Naive B cell (primary cell): Measurements from ENCODE around the gene NDUFA12. TPM values are rescaled to one million over a fixed set of nuclear protein-coding genes. Genes with fewer than 3 reads are reported as not detected.
A peak's percentile ranks its signal among the peaks of the same experiment; 100 is the strongest.
"Not testable (repeated sequence)": the region's sequence is repeated elsewhere in the genome, so short reads cannot be mapped to it uniquely, and the experiment has no call there.

ENCODE experiments used
- ATAC-seq, 2 donors: fragments of 150-1000 bp; cut with Tn5 transposase; 2 replicates each; pipeline ENCODE4 v1.10.0; 2021; ENCODE audit warnings: low read depth in 2 of 2, mild to moderate bottlenecking in 2 of 2, moderate library complexity in 2 of 2
- DNase-seq: peaks from one replicate; pipeline ENCODE4 v3.0.0; 2022
- H3K27ac Mint-ChIP-seq, 6 donors: one replicate each; pipeline ENCODE4 v1.8.0; 2020 to 2022; ENCODE audit warnings: mild to moderate bottlenecking in 6 of 6, mixed read lengths in 6 of 6, moderate library complexity in 5 of 6, inconsistent platforms in 2 of 6
- H3K27me3 Mint-ChIP-seq, 3 donors: one replicate each; pipeline ENCODE4 v1.8.0; 2021 to 2022; ENCODE audit warnings: mixed read lengths in 3 of 3, mild to moderate bottlenecking in 1 of 3
- H3K36me3 Mint-ChIP-seq, 2 donors: one replicate each; pipeline ENCODE4 v1.8.0; 2020 to 2022; ENCODE audit warnings: mixed read lengths in 2 of 2, inconsistent platforms in 1 of 2, mild to moderate bottlenecking in 1 of 2
- H3K4me1 Mint-ChIP-seq, 3 donors: one replicate each; pipeline ENCODE4 v1.8.0; 2020 to 2022; ENCODE audit warnings: mixed read lengths in 3 of 3, inconsistent platforms in 1 of 3, mild to moderate bottlenecking in 1 of 3, moderate library complexity in 1 of 3
- H3K4me3 Mint-ChIP-seq, 8 donors: one replicate each; pipeline ENCODE4 v1.8.0; 2020 to 2022; ENCODE audit warnings: mild to moderate bottlenecking in 8 of 8, mixed read lengths in 8 of 8, moderate library complexity in 8 of 8, inconsistent platforms in 2 of 8
- H3K9me3 Mint-ChIP-seq, 7 donors: one replicate each; pipeline ENCODE4 v1.8.0; 2020 to 2022; ENCODE audit warnings: mixed read lengths in 7 of 7, mild to moderate bottlenecking in 5 of 7, inconsistent platforms in 2 of 7, moderate library complexity in 1 of 7
- polyA plus RNA-seq, 6 donors: library from polyadenylated mRNA; unstranded; fragments of 300-500 nt; fragmentation: Illumina TruSeq; gene quantifications; one replicate each; pipeline ENCODE4 v1.2.3, GENCODE V29; 2021; ENCODE audit warnings: low read depth in 6 of 6

The NDUFA12 gene
- polyA plus RNA-seq, 6 donors from 2014 or later = 229 to 398 (median 293) TPM

GRCh38 chr12:94997061-94997460 lies 6.4 kb downstream of the NDUFA12 start:
- ATAC-seq (no peak), DNase-seq (no peak)
- Mint-ChIP-seq H3K4me3 (no peak overlapping the region), H3K36me3 (peaks cover 0 to 12% of the 10 kb centered on the region in 2 donors), H3K9me3 (no peaks in the 10 kb centered on the region), H3K27me3 (no peaks in the 10 kb centered on the region), H3K4me1 (peaks cover 26 to 31% (median 29%) of the 10 kb centered on the region in 3 donors), H3K27ac (no peak overlapping the region)

DNA sequence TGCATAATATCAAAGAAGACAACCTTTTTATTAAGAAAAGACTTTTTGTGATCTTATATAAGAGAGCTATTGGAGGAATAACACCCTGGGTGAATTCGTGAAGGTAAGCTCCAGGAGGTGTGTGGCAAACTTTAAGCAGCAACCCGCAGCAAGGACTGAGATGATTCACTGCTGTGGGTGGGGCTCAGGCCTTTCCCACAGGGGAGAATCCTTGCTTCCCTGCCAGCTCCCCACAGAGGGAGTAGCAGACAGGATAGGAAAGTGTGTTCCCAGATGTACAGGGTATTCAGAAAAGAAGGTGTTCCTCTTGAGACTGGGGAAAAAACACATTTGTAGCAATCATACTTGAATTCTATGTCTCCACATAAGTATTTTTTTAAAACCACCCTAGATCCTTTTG lies 9.2 kb downstream of the NDUFA12 start:
- Mint-ChIP-seq H3K4me3 (no peak overlapping the region), H3K36me3 (peaks cover under 1 to 10% of the 10 kb centered on the region in 2 donors), H3K27me3 (no peaks in the 10 kb centered on the region), H3K9me3 (no peaks in the 10 kb centered on the region), H3K27ac (no peak overlapping the region), H3K4me1 (peaks cover 15 to 19% (median 17%) of the 10 kb centered on the region in 3 donors)
- DNase-seq (no peak), ATAC-seq (no peak)

DNA sequence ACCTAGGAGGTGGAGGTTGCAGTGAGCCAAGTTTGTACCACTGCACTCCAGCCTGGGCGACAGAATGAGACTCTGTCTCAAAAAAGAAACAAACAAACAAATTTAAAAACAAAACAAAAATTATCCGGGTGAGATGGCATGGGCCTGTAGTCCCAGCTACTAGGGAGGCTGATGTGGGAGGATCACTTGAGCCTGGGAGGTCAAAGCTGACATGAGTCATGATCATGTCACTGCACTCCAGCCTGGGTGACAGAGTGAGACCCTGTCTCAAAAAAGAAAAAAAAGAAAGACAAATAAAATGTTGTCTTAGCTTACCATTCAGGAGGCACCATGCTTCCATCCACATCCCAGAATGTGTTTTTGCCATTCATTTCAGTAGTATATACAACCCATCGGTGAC lies 9.6 kb downstream of the NDUFA12 start:
- H3K27me3 Mint-ChIP-seq, ATAC-seq, H3K36me3 Mint-ChIP-seq, H3K9me3 Mint-ChIP-seq, H3K27ac Mint-ChIP-seq, DNase-seq, H3K4me3 Mint-ChIP-seq: not testable (repeated sequence)
- peaks cover 12 to 19% (median 16%) of the 10 kb centered on the region in 3 donors for H3K4me1 Mint-ChIP-seq

GRCh38 chr12:94990222-94990621 lies 13.3 kb downstream of the NDUFA12 start:
- Mint-ChIP-seq H3K27me3 (no peaks in the 10 kb centered on the region), H3K4me1 (peaks cover 7 to 12% (median 10%) of the 10 kb centered on the region in 3 donors), H3K27ac (peak overlapping the region in 1 of 6 donors; percentile 68), H3K9me3 (peaks cover 0 to 2% (median 0%) of the 10 kb centered on the region in 7 donors), H3K36me3 (peaks cover 8 to 10% of the 10 kb centered on the region in 2 donors), H3K4me3 (no peak overlapping the region)
- no peak for DNase-seq
- ATAC-seq = no peak

- H3K4me3 Mint-ChIP-seq = no peak overlapping the region
- peaks cover 0 to 2% (median 0%) of the 10 kb centered on the region in 7 donors for H3K9me3 Mint-ChIP-seq
- no peak for DNase-seq
- peaks cover 13 to 18% (median 14%) of the 10 kb centered on the region in 3 donors for H3K4me1 Mint-ChIP-seq
- peaks cover 8 to 10% of the 10 kb centered on the region in 2 donors for H3K36me3 Mint-ChIP-seq
- H3K27me3 Mint-ChIP-seq = no peaks in the 10 kb centered on the region
- peak overlapping the region in 2 of 6 donors; percentile 10 to 12 for H3K27ac Mint-ChIP-seq
- ATAC-seq = no peak
Measured at GRCh38 chr12:94988471-94988870, 15.0 kb downstream of the NDUFA12 start.

- Mint-ChIP-seq H3K9me3 (peaks cover 0 to 2% (median 0%) of the 10 kb centered on the region in 7 donors), H3K27ac (peak overlapping the region in 1 of 6 donors; percentile 81), H3K4me3 (no peak overlapping the region), H3K27me3 (no peaks in the 10 kb centered on the region), H3K4me1 (peaks cover 18 to 19% (median 19%) of the 10 kb centered on the region in 3 donors), H3K36me3 (peaks cover 8 to 10% of the 10 kb centered on the region in 2 donors)
- ATAC-seq (no peak), DNase-seq (no peak)
Measured at GRCh38 chr12:94987801-94988200, 15.7 kb downstream of the NDUFA12 start.

GRCh38 chr12:94987076-94987669 lies 16.3 kb downstream of the NDUFA12 start:
- no peak overlapping the region for H3K4me3 Mint-ChIP-seq
- no peaks in the 10 kb centered on the region for H3K27me3 Mint-ChIP-seq
- H3K36me3 Mint-ChIP-seq = peaks cover 5 to 8% of the 10 kb centered on the region in 2 donors
- H3K27ac Mint-ChIP-seq = peak overlapping the region in 3 of 6 donors; percentile 4 to 74 (median 65)
- peaks cover 18 to 19% (median 19%) of the 10 kb centered on the region in 3 donors for H3K4me1 Mint-ChIP-seq
- no peak for ATAC-seq
- no peak for DNase-seq
- peaks cover 0 to 2% (median 0%) of the 10 kb centered on the region in 7 donors for H3K9me3 Mint-ChIP-seq

DNA sequence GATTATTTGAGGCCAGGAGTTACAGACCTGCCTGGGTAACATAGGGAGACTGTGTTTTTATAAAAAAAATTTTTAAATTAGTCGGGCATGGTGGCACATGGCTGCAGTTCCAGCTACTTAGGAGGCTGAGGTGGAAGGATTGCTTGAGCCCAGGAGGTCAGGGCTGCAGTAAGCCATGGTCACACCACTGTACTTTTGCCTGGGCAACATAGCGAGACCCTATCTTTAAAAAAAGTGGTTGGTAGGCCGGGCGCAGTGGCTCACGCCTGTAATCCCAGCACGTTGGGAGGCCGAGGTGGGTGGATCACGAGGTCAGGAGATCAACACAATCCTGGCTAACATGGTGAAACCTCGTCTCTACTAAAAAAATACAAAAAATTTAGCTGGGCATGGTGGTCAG lies 18.4 kb downstream of the NDUFA12 start:
- DNase-seq, H3K36me3 Mint-ChIP-seq, H3K27ac Mint-ChIP-seq, ATAC-seq, H3K27me3 Mint-ChIP-seq, H3K4me3 Mint-ChIP-seq, H3K9me3 Mint-ChIP-seq: not testable (repeated sequence)
- H3K4me1 Mint-ChIP-seq = peaks cover 19 to 25% (median 20%) of the 10 kb centered on the region in 3 donors

DNA sequence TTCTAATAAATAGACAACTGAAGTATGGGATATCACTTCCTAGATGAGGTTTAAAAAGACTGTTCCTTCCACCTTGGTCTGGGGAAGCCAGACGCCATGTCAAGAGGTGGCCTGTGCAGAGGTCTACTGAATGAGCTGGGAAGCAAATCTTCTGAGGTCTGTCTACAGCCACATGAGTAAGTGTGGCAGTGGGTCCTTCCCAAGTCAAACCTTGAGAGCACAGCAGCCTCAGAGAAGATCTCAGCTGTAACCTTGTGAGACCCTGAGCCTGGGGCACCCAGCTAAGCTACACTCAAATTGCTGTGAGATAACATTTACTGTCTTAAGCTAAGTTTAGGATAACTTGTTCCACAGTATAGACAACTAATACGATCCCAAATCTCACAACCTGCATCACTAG lies 20.2 kb downstream of the NDUFA12 start:
- Mint-ChIP-seq H3K27me3 (no peaks in the 10 kb centered on the region), H3K27ac (no peak overlapping the region), H3K9me3 (peaks cover 0 to 2% (median 0%) of the 10 kb centered on the region in 7 donors), H3K36me3 (peaks cover 0 to 7% of the 10 kb centered on the region in 2 donors), H3K4me3 (no peak overlapping the region), H3K4me1 (peaks cover 12 to 20% (median 18%) of the 10 kb centered on the region in 3 donors)
- DNase-seq = no peak
- ATAC-seq = no peak

- no peak for DNase-seq
- Mint-ChIP-seq H3K27ac (peak overlapping the region in 1 of 6 donors; percentile 45), H3K4me1 (peaks cover 12 to 22% (median 16%) of the 10 kb centered on the region in 3 donors), H3K4me3 (no peak overlapping the region), H3K27me3 (no peaks in the 10 kb centered on the region), H3K9me3 (peaks cover 0 to 2% (median 0%) of the 10 kb centered on the region in 7 donors), H3K36me3 (peaks cover 0 to 7% of the 10 kb centered on the region in 2 donors)
- ATAC-seq = no peak
Measured at GRCh38 chr12:94982456-94982855, 21.0 kb downstream of the NDUFA12 start.

GRCh38 chr12:94980577-94980976 lies 22.9 kb downstream of the NDUFA12 start:
- H3K4me3 Mint-ChIP-seq = no peak overlapping the region
- DNase-seq = no peak

GRCh38 chr12:94979941-94980340 lies 23.6 kb downstream of the NDUFA12 start:
- H3K27ac Mint-ChIP-seq = peak overlapping the region in 1 of 6 donors; percentile 40
- no peaks in the 10 kb centered on the region for H3K9me3 Mint-ChIP-seq
- H3K36me3 Mint-ChIP-seq = peaks cover 6 to 7% of the 10 kb centered on the region in 2 donors
- H3K4me1 Mint-ChIP-seq = peaks cover 13 to 22% (median 18%) of the 10 kb centered on the region in 3 donors
- no peak for DNase-seq
- no peak for ATAC-seq
- H3K4me3 Mint-ChIP-seq = no peak overlapping the region
- no peaks in the 10 kb centered on the region for H3K27me3 Mint-ChIP-seq

More at GRCh38 chr12:94980577-94980976, 22.9 kb downstream of the NDUFA12 start:
- H3K9me3 Mint-ChIP-seq = no peaks in the 10 kb centered on the region
- H3K4me1 Mint-ChIP-seq = peaks cover 13 to 22% (median 15%) of the 10 kb centered on the region in 3 donors
- peaks cover 6 to 7% of the 10 kb centered on the region in 2 donors for H3K36me3 Mint-ChIP-seq
- ATAC-seq = no peak
- no peak overlapping the region for H3K27ac Mint-ChIP-seq
- no peaks in the 10 kb centered on the region for H3K27me3 Mint-ChIP-seq

- Mint-ChIP-seq H3K9me3 (no peaks in the 10 kb centered on the region), H3K4me1 (peaks cover 7 to 16% (median 13%) of the 10 kb centered on the region in 3 donors), H3K4me3 (no peak overlapping the region), H3K27ac (peak overlapping the region in 1 of 6 donors; percentile 21), H3K27me3 (no peaks in the 10 kb centered on the region), H3K36me3 (peaks cover 6 to 14% of the 10 kb centered on the region in 2 donors)
- ATAC-seq = no peak
- no peak for DNase-seq
Measured at GRCh38 chr12:94977766-94978468, 25.6 kb downstream of the NDUFA12 start.

DNA sequence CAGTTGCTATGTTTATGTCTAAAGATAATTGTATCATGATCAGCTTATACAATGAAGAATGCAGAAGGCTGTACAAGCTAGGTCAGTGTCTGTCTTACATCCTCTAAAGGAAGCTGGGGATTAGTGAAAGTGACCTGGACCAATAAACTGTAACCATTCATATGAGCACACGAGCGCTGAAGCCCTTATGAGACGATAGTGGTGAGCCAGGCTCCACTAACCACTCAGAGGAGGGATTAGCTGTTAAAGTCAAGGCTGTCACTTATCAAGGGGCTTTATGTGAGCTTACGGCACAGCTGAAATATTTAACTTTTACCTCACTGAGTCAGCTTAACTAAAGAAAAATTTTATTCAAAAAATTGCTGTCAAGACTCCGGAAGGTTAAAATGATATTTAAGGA lies 30.3 kb downstream of the NDUFA12 start:
- Mint-ChIP-seq H3K4me3 (no peak overlapping the region), H3K27ac (peak overlapping the region in 2 of 6 donors; percentile 50 to 57), H3K9me3 (no peaks in the 10 kb centered on the region), H3K36me3 (peaks cover 18 to 20% of the 10 kb centered on the region in 2 donors), H3K4me1 (peaks cover 31 to 40% (median 35%) of the 10 kb centered on the region in 3 donors), H3K27me3 (no peaks in the 10 kb centered on the region)
- no peak for DNase-seq
- peak in 1 of 2 donors; percentile 20 for ATAC-seq
